Measurements from ENCODE around the gene MAST4.
A peak's percentile ranks its signal among the peaks of the same experiment; 100 is the strongest.

The MAST4 gene

DNA sequence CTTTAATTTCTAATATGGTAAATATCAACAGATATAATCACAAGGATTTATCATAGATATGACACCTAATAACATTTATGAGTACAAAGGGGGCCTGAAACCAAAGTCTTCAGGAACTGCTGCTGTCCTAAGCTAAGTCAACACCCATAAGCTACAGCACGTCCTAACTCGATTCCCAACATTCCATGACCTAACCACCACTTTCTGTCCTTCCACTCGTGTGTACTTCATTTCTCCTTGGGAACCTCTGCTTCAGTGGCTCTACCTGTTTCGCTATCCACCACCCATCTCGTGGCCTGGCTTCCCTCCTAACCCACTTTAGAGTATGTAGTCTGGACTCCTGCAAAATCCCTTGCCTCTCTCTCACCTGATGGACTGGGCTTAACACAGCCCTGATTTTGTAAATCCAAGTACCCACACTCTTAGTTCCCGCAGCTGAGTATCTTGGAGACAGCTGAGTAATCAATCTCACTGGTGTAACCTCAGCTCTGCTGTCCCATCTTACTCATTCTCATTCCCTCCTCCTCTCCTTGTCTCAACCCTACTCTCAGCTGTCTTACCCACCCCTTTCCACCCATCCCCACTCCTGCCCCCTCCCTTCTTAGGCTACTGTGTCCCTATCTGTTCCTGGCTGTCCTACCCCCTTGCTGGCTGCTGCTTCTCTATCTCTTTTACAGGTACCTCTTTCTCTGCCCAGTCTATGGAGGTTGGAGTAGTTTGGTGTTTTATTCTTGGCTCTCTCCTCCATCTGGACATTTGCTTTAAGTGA is 101.8 kb downstream of the MAST4 start:
- TF ChIP-seq, protein P1, sequence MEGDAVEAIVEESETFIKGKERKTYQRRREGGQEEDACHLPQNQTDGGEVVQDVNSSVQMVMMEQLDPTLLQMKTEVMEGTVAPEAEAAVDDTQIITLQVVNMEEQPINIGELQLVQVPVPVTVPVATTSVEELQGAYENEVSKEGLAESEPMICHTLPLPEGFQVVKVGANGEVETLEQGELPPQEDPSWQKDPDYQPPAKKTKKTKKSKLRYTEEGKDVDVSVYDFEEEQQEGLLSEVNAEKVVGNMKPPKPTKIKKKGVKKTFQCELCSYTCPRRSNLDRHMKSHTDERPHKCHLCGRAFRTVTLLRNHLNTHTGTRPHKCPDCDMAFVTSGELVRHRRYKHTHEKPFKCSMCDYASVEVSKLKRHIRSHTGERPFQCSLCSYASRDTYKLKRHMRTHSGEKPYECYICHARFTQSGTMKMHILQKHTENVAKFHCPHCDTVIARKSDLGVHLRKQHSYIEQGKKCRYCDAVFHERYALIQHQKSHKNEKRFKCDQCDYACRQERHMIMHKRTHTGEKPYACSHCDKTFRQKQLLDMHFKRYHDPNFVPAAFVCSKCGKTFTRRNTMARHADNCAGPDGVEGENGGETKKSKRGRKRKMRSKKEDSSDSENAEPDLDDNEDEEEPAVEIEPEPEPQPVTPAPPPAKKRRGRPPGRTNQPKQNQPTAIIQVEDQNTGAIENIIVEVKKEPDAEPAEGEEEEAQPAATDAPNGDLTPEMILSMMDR (IDR thresholded peaks at IDR 0.05; ENCODE audit: insufficient read depth, low read length, poor library complexity, severe bottlenecking), result no peak
- H3K36me3 ChIP-seq (ENCODE audit: control insufficient read depth, insufficient read depth, low read length), result no peaks in the 10 kb centered on the region
- no peak for DNase-seq (ENCODE audit: extremely low read depth, insufficient read length)

DNA sequence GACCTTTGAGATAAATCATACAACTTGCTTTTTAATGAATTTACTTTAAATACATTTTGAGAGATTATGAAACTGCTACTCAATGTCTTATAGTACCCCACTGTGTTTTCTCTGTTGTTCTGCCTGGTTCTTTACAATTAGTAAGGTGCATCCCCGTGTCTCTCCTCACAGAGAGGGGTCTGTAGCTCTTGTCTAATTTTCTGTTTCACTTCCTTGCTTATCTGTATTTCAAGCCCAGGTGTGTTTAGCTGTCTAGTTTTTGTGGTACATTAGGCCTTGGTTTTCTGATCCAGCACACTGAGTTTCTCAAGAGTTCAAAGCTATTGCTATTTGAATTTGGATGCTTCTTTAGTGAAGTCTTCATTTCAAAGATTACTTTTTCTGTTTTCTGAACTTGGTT is 105.1 kb downstream of the MAST4 start:
- Histone ChIP-seq H3K36me3 (ENCODE audit: control insufficient read depth, insufficient read depth, low read length) (no peaks in the 10 kb centered on the region), H3K27me3 (replicated peaks; ENCODE audit: control insufficient read depth, insufficient read depth, low read length) (no peaks in the 10 kb centered on the region), H3K4me3 (replicated peaks; ENCODE audit: low read depth, low read length) (no peak overlapping the region)
- TF ChIP-seq, protein P1 (IDR thresholded peaks at IDR 0.05; ENCODE audit: insufficient read depth, low read length, poor library complexity, severe bottlenecking), result no peak
- peak; percentile 38 for DNase-seq (ENCODE audit: extremely low read depth, insufficient read length)

More for the DNA sequence above, 101.8 kb downstream of the MAST4 start:
- Histone ChIP-seq H3K4me3 (replicated peaks; ENCODE audit: low read depth, low read length) (no peak overlapping the region), H3K27me3 (replicated peaks; ENCODE audit: control insufficient read depth, insufficient read depth, low read length) (no peaks in the 10 kb centered on the region)

DNA sequence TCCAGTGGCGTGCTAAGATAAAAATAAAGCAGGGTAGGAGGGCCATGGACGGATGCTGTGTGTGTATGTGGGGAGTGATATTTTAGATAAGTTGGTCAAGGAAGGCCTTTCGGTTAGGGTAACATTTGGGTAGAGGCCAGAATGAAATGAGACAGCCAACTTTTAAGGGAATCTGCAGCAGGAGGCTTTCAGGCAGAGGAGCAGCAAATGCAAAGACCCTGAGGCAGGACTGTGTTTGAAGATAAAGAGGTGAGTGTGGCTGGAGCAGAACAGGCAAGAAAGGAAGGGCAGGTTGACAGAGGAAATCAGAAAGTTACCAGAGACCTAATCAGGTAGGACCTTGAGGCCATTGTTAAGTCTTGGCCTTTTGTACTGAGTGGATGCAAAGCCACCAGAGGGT is 106.2 kb downstream of the MAST4 start:
- Histone ChIP-seq H3K36me3 (ENCODE audit: control insufficient read depth, insufficient read depth, low read length) (no peaks in the 10 kb centered on the region), H3K27me3 (replicated peaks; ENCODE audit: control insufficient read depth, insufficient read depth, low read length) (no peaks in the 10 kb centered on the region), H3K4me3 (replicated peaks; ENCODE audit: low read depth, low read length) (no peak overlapping the region)
- TF ChIP-seq, protein P1 (IDR thresholded peaks at IDR 0.05; ENCODE audit: insufficient read depth, low read length, poor library complexity, severe bottlenecking), result no peak
- no peak for DNase-seq (ENCODE audit: extremely low read depth, insufficient read length)

DNA sequence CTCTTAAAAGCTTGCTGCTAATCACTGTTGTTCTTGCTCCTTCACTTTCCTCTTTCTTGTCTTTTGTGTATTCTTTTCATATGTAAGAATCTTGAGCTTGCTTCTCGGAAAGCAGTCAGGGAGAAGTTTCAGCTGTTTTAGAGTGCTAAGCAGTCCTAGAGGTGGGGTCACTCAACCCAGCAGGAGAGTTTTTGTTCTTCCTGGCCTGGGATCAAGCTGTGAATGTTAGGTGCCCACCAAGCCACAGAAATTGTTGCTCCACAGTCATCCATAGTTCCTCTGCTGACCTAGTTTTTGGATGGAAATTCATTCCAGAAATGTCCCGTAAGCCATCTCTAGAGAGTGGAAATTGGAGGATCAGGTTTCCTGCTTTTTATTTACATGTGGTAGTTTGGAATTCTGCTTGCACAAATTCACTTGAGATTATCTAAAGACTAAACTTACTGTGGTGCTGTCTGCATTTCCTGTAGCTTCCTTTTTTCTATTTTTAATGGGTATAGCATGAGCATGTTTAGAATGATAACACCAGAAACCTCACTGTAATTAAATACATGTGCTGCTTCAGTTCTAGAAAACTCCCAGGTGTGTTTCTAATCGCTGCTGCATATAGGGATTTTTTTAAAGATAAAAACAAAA is 108.7 kb downstream of the MAST4 start:
- no peaks in the 10 kb centered on the region for H3K27me3 ChIP-seq (replicated peaks; ENCODE audit: control insufficient read depth, insufficient read depth, low read length)
- DNase-seq (ENCODE audit: extremely low read depth, insufficient read length), result no peak
- TF ChIP-seq, protein P1 (IDR thresholded peaks at IDR 0.05; ENCODE audit: insufficient read depth, low read length, poor library complexity, severe bottlenecking), result no peak
- H3K4me3 ChIP-seq (replicated peaks; ENCODE audit: low read depth, low read length), result no peak overlapping the region
- H3K36me3 ChIP-seq (ENCODE audit: control insufficient read depth, insufficient read depth, low read length), result no peaks in the 10 kb centered on the region

DNA sequence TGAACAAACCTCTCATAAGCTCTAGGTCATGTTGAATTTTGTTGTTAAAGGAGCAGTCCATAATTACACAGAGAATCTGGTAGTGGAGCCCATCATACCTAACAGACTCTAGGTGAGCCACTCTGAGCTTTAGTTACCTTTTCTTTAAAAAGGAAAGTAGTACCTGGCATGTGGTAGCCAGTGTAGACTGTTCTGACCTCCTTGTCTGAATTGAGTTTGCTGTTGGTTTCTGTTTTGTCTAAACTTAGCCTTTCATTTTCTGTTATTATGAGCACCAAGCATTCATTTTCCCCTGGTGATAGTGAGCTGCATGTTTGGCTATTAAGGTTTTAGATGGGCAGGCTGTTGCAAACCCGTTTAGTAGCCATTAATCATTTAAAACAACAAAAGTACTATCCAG is 112.2 kb downstream of the MAST4 start:
- Histone ChIP-seq H3K36me3 (ENCODE audit: control insufficient read depth, insufficient read depth, low read length) (no peaks in the 10 kb centered on the region), H3K4me3 (replicated peaks; ENCODE audit: low read depth, low read length) (no peak overlapping the region), H3K27me3 (replicated peaks; ENCODE audit: control insufficient read depth, insufficient read depth, low read length) (no peaks in the 10 kb centered on the region)
- TF ChIP-seq, protein P1 (IDR thresholded peaks at IDR 0.05; ENCODE audit: insufficient read depth, low read length, poor library complexity, severe bottlenecking), result no peak
- no peak for DNase-seq (ENCODE audit: extremely low read depth, insufficient read length)

Data from GM06990 (cell line).